WI38 (cell line): ENCODE results near the gene DHODH.

Experiments
- H3K4me3 ChIP-seq: 2 replicates; pipeline ENCODE4 v1.5.1; 2011; ENCODE audit warnings: low read depth, mild to moderate bottlenecking, control low read depth, low read length
- TF ChIP-seq, protein P1 (sequence below): IDR thresholded peaks from 2 replicates; pipeline ENCODE4 v1.5.1; 2012; ENCODE audit warnings: low read depth, mild to moderate bottlenecking, control low read depth, low read length

DHODH gene

GRCh38 chr16:72025404-72026114, 17.0 kb downstream of the DHODH start:
- TF ChIP-seq, protein P1, sequence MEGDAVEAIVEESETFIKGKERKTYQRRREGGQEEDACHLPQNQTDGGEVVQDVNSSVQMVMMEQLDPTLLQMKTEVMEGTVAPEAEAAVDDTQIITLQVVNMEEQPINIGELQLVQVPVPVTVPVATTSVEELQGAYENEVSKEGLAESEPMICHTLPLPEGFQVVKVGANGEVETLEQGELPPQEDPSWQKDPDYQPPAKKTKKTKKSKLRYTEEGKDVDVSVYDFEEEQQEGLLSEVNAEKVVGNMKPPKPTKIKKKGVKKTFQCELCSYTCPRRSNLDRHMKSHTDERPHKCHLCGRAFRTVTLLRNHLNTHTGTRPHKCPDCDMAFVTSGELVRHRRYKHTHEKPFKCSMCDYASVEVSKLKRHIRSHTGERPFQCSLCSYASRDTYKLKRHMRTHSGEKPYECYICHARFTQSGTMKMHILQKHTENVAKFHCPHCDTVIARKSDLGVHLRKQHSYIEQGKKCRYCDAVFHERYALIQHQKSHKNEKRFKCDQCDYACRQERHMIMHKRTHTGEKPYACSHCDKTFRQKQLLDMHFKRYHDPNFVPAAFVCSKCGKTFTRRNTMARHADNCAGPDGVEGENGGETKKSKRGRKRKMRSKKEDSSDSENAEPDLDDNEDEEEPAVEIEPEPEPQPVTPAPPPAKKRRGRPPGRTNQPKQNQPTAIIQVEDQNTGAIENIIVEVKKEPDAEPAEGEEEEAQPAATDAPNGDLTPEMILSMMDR: no peak
- H3K4me3 ChIP-seq: no peak overlapping the region

DNA sequence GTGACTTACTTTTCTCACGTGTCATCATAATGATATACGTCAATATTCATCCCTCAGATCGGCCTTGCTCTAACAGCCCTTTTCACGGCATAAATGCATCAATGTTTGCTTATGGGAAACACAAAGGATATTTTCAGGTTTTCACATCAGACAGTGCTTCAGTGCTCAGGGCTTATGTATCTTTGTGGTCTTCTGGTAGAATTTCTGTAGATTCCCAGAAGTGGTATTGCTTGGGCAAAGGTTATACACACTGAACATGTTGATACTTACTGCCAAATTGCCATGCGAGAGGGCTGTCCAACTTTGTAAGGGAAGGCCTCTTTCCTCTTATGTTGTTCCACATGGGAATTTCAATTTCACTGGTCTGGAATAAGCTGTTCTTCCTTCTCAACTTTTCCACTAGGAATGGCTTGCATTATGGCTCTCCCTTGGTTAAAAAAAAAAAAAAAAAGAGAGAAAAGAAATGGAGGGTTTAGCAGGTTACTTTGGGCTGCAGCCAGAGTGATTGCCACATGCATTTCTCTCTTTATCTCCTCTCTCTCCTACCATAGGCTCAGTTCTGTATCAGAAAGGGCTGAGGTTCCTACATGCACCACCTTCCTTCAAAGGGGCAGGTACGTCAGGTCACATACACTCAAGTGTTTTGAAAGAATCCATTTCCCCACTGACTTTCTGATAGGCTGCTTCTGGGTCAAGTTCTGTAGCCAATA, 19.3 kb downstream of the DHODH start:
- no peak overlapping the region for H3K4me3 ChIP-seq
- TF ChIP-seq, protein P1: no peak

DNA sequence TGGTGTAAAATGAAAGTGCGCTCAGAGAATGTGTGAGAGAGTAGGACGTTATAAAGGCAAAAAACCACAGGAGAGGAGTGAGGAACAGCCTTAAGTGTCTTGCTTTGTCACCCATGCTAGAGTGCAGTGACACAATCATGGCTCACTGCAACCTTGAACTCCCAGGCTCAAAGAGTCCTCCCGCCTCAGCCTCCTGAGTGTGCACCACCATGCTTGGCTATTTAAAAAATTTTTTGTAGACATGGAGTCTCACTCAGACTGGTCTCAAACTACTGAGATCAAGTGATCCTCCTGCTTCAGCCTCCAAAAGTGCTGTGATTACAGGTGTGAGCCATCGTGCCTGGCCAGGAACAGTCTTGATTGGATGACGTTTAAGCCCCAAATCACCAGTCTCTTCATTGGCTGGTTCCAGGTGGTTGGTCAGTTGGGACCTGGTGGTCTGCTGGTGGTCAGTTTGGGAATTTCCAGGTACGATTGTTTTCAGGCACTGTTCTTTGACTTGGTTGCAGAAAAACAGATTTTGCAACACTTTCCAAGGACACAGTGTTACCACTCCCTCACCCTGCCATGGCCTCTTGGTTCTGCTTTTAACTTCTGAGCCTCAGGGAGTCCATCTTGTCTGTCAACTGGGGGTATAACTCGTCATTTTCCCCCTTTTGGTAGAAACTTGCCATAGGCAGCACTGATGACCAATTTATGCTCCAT, 21.2 kb downstream of the DHODH start:
- H3K4me3 ChIP-seq: no peak overlapping the region

DNA sequence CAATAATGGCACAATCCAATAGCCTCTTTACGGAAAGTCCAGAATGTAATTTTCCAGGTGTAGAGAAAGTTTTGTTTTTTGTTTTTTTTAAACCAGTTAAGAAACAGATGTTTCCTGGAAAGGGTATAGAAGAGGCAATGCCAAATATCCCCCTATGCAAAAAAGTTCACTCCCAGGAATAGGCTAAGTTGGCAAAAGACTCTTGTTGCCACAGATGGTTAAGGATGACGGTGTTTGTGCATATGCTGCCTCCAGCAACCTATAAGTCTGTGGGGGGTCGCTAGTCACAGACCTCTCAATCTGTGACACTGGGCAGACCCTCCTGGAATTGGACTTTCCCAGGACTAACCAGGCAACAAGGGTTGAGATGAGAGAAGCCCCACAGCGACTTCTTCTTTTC, 24.9 kb downstream of the DHODH start:
- TF ChIP-seq, protein P1: no peak
- H3K4me3 ChIP-seq: no peak overlapping the region

More for the DNA sequence above, 21.2 kb downstream of the DHODH start:
- TF ChIP-seq, protein P1: no peak

- TF ChIP-seq, protein P1: no peak
- H3K4me3 ChIP-seq: no peak overlapping the region
Measured at GRCh38 chr16:72036098-72036497, 27.6 kb downstream of the DHODH start.

GRCh38 chr16:72042157-72042660, 33.7 kb downstream of the DHODH start:
- TF ChIP-seq, protein P1: no peak
- no peak overlapping the region for H3K4me3 ChIP-seq

- TF ChIP-seq, protein P1: no peak
- H3K4me3 ChIP-seq: no peak overlapping the region
Measured at GRCh38 chr16:72043058-72043457, 34.5 kb downstream of the DHODH start.
